AG04449 (cell line): Measurements from ENCODE around the gene PTH1R.

Experiments used
- CTCF ChIA-PET: fragments of 350-600 bp; formaldehyde crosslinking; extraction: SDS; loops from one replicate; lab custom pipeline; 2021; ENCODE audit warnings: antibody characterized with exemption; lab: Yijun Ruan, JAX
- POLR2A ChIA-PET: fragments of 400-600, 350-600 bp; formaldehyde crosslinking; extraction: SDS; loops from one replicate; lab custom pipeline; 2020; ENCODE audit warnings: antibody characterized with exemption, inconsistent platforms; lab: Yijun Ruan, JAX
- DNase-seq: peaks from one replicate; pipeline ENCODE4 v3.0.0-alpha.2; 2010; ENCODE audit warnings: low read depth, low spot score
- H3K4me3 ChIP-seq: 2 replicates; pipeline ENCODE4 v1.5.1; 2011; ENCODE audit warnings: low read depth, mild to moderate bottlenecking, control low read depth, low read length
- CTCF ChIP-seq: IDR thresholded peaks from one replicate; pipeline ENCODE4 v1.5.1; 2011; ENCODE audit warnings: mild to moderate bottlenecking, moderate library complexity, low read length, control low read depth, inconsistent platforms; ENCODE audit not compliant: insufficient read depth; ENCODE audit errors: missing control alignments

The PTH1R gene

GRCh38 chr3:46903341-46904302 is 26.1 kb downstream of the PTH1R start:
- DNase-seq: no peak
- ChIA-PET POLR2A (no interaction called here), CTCF (interaction anchor here (1.1 to 13.0 kb wide), 4 partner anchors 8 to 196 kb away, joined by 3 to 161 read pairs (median 10); no protein-coding TSS in a partner anchor)
- no peak overlapping the region for H3K4me3 ChIP-seq
- no peak for TF ChIP-seq CTCF

- ChIA-PET POLR2A (no interaction called here), CTCF (interaction anchor here (1.1 to 13.0 kb wide), 4 partner anchors 9 to 197 kb away, joined by 3 to 161 read pairs (median 10); no protein-coding TSS in a partner anchor)
- no peak for TF ChIP-seq CTCF
- no peak for DNase-seq
- H3K4me3 ChIP-seq: no peak overlapping the region
These were observed 27.0 kb downstream of the PTH1R start for GRCh38 chr3:46904303-46905212.

- H3K4me3 ChIP-seq: no peak overlapping the region
- no peak for TF ChIP-seq CTCF
- POLR2A ChIA-PET: no interaction called here
- CTCF ChIA-PET: interaction anchor here (1.8 to 13.0 kb wide), 3 partner anchors 10 to 197 kb away, joined by 3 to 161 read pairs (median 16); no protein-coding TSS in a partner anchor
- DNase-seq: no peak
These were observed 27.7 kb downstream of the PTH1R start for GRCh38 chr3:46905213-46905560.

GRCh38 chr3:46905661-46906451 is 28.3 kb downstream of the PTH1R start:
- no peak for TF ChIP-seq CTCF
- CTCF ChIA-PET: interaction anchor here (0.9 to 13.0 kb wide), 4 partner anchors 11 to 198 kb away, joined by 3 to 161 read pairs (median 4); no protein-coding TSS in a partner anchor
- POLR2A ChIA-PET: no interaction called here
- no peak overlapping the region for H3K4me3 ChIP-seq
- no peak for DNase-seq

- ChIA-PET POLR2A (no interaction called here), CTCF (interaction anchor here (0.9 to 13.0 kb wide), 4 partner anchors 12 to 199 kb away, joined by 3 to 161 read pairs (median 4); no protein-coding TSS in a partner anchor)
These were observed 29.0 kb downstream of the PTH1R start for GRCh38 chr3:46906471-46907058.

More at GRCh38 chr3:46906471-46907058, 29.0 kb downstream of the PTH1R start:
- no peak overlapping the region for H3K4me3 ChIP-seq
- TF ChIP-seq CTCF: no peak
- DNase-seq: no peak
